NB4 (cell line): Measurements from ENCODE around the gene SCNN1G.

ENCODE experiments used
- CTCF ChIP-seq: IDR thresholded peaks from one replicate; pipeline ENCODE4 v1.5.1; 2012; ENCODE audit warnings: low read depth, low read length
- MAX ChIP-seq: IDR thresholded peaks from 2 replicates; pipeline ENCODE4 v1.6.1; 2011; ENCODE audit warnings: low read depth, low read length
- MYC ChIP-seq: IDR thresholded peaks from 2 replicates; pipeline ENCODE4 v1.6.1; 2011; ENCODE audit warnings: low read depth, low read length
- POLR2A ChIP-seq: IDR thresholded peaks from 2 replicates; pipeline ENCODE4 v1.6.1; 2011; ENCODE audit warnings: mild to moderate bottlenecking; ENCODE audit not compliant: insufficient read length; ENCODE audit errors: extremely low read depth

GRCh38 chr16:23172994-23173393 is 9.6 kb upstream of the SCNN1G start:
- TF ChIP-seq POLR2A (no peak), CTCF (no peak), MAX (no peak), MYC (no peak)
